HepG2 (cell line): Measurements from ENCODE around the gene VEPH1. TPM values are rescaled to one million over a fixed set of nuclear protein-coding genes. Genes with fewer than 3 reads are reported as not detected.

Experiments
- ATAC-seq: fragments of 200-7000 bp; cut with Tn5 transposase; 3 replicates; pipeline ENCODE4 v1.9.1; 2020; ENCODE audit warnings: mild to moderate bottlenecking, moderate library complexity
- BruUV-seq: library from RNA; stranded (reverse); fragments of 400-500 nt; replicated peaks from 2 replicates; lab custom pipeline; 2021; lab: Mats Ljungman, UMichigan
- CTCF ChIA-PET: fragments of 300-600 bp; formaldehyde crosslinking; extraction: SDS; loops from one replicate; lab custom pipeline; 2021; ENCODE audit warnings: low total read pairs, inconsistent platforms, low intra/inter-chr PET ratio; lab: Yijun Ruan, JAX
- POLR2A ChIA-PET: fragments of 350-600 bp; sonication (Branson Sonifier 250); formaldehyde crosslinking; loops from one replicate; lab custom pipeline; 2020; ENCODE audit warnings: antibody characterized with exemption, inconsistent platforms; lab: Yijun Ruan, JAX
- DNase-seq: peaks from one replicate; pipeline ENCODE4 v3.0.0-alpha.2; 2015; ENCODE audit warnings: low spot score
- FAIRE-seq: peaks from 3 replicates; lab custom pipeline; 2011; peaks lifted over from hg19 to GRCh38; lab: Jason Lieb, UNC
- H2AFZ ChIP-seq: one replicate; pipeline ENCODE4 v1.6.1; 2011; ENCODE audit warnings: low read length, inconsistent platforms
- H3K27ac ChIP-seq: fragments of 300-600 bp; 3 replicates; pipeline ENCODE4 v1.8.0; 2011; ENCODE audit warnings: mixed run types, mild to moderate bottlenecking, mixed read lengths, low read length, inconsistent platforms; ENCODE audit not compliant: insufficient read depth; ENCODE audit errors: extremely low read length
- H3K27me3 ChIP-seq, 2 experiments: fragments of 200-600 bp in 1 of 2; 2 replicates in 1 of 2; 3 replicates in 1 of 2; pipeline versions ENCODE4 v1.6.0 to v1.8.0; 2011; ENCODE audit warnings: low read length in 2 of 2, mild to moderate bottlenecking in 2 of 2, moderate library complexity in 2 of 2, inconsistent platforms in 1 of 2; ENCODE audit not compliant: insufficient read depth in 2 of 2, control insufficient read depth in 1 of 2
- H3K36me3 ChIP-seq, 2 experiments: fragments of 200-600 bp in 1 of 2; replicated peaks in 1 of 2; 2 replicates in 1 of 2; 3 replicates in 1 of 2; pipeline versions ENCODE4 v1.5.1 to v1.8.0; 2011; ENCODE audit warnings: low read length in 2 of 2, inconsistent platforms in 1 of 2; ENCODE audit not compliant: insufficient read depth in 2 of 2, control insufficient read depth in 1 of 2
- H3K4me1 ChIP-seq: 2 replicates; pipeline ENCODE4 v1.5.1; 2012; ENCODE audit warnings: low read length, inconsistent platforms; ENCODE audit not compliant: insufficient read depth
- H3K4me2 ChIP-seq: 2 replicates; pipeline ENCODE4 v1.6.0; 2011; ENCODE audit warnings: low read depth, low read length, inconsistent platforms
- H3K4me3 ChIP-seq, 3 experiments: fragments of 200-600 bp in 1 of 3; sonication (generic), shearing (Covaris generic) in 1 of 3; replicated peaks in 1 of 3; 2 replicates each; pipeline ENCODE4 v1.5.1; 2011 to 2016; ENCODE audit warnings: low read length in 3 of 3, inconsistent platforms in 2 of 3, low read depth in 2 of 3, mild to moderate bottlenecking in 2 of 3, control low read depth in 1 of 3, mixed read lengths in 1 of 3; ENCODE audit not compliant: insufficient read depth in 1 of 3
- H3K79me2 ChIP-seq: one replicate; pipeline ENCODE4 v1.6.1; 2011; ENCODE audit warnings: low read length, inconsistent platforms; ENCODE audit not compliant: insufficient read depth
- H3K9ac ChIP-seq: 2 replicates; pipeline ENCODE4 v1.6.0; 2011; ENCODE audit warnings: mild to moderate bottlenecking, low read depth, low read length, inconsistent platforms; ENCODE audit not compliant: insufficient read depth
- H3K9me3 ChIP-seq: 2 replicates; pipeline ENCODE4 v1.5.1; 2012; ENCODE audit warnings: mild to moderate bottlenecking, low read length
- H4K20me1 ChIP-seq: 2 replicates; pipeline ENCODE4 v1.6.0; 2011; ENCODE audit warnings: inconsistent platforms, mild to moderate bottlenecking, low read length, moderate library complexity; ENCODE audit not compliant: insufficient read depth
- EP300 ChIP-seq, 3 experiments: sonication (generic) in 1 of 3; formaldehyde crosslinking in 1 of 3; IDR thresholded peaks; 2 replicates each; pipeline versions ENCODE4 v1.5.1 to v1.6.1; 2011 to 2020; ENCODE audit warnings: low read depth in 2 of 3, low read length in 2 of 3, borderline replicate concordance in 1 of 3, improper control_type of control experiment in 1 of 3, mild to moderate bottlenecking in 1 of 3, missing genetic modification reagents in 1 of 3, moderate library complexity in 1 of 3
- HIC2 ChIP-seq: sonication (generic); formaldehyde crosslinking; IDR thresholded peaks from 2 replicates; pipeline ENCODE4 v1.9.0; 2022; ENCODE audit warnings: low read depth, missing genetic modification reagents
- KLF15 ChIP-seq: sonication (generic); formaldehyde crosslinking; IDR thresholded peaks from 2 replicates; pipeline ENCODE4 v1.8.1; 2023; ENCODE audit warnings: borderline replicate concordance, mild to moderate bottlenecking, inconsistent platforms, missing genetic modification reagents, mixed read lengths
- NFIC ChIP-seq: IDR thresholded peaks from 2 replicates; pipeline ENCODE4 v1.6.1; 2012; ENCODE audit warnings: mild to moderate bottlenecking, low read length, inconsistent platforms
- PHF21A ChIP-seq: sonication (generic); formaldehyde crosslinking; IDR thresholded peaks from 2 replicates; pipeline ENCODE4 v1.5.0; 2020; ENCODE audit warnings: mild to moderate bottlenecking, missing genetic modification reagents
- SP5 ChIP-seq: IDR thresholded peaks from 2 replicates; pipeline ENCODE4 v1.6.1; 2016; ENCODE audit warnings: low read depth, borderline replicate concordance
- THYN1 ChIP-seq: sonication (generic); formaldehyde crosslinking; IDR thresholded peaks from 2 replicates; pipeline ENCODE4 v1.8.1; 2023; ENCODE audit warnings: low read depth, mild to moderate bottlenecking, moderate library complexity, missing genetic modification reagents, borderline replicate concordance
- ZBTB33 ChIP-seq: sonication (generic); formaldehyde crosslinking; IDR thresholded peaks from 2 replicates; pipeline ENCODE4 v1.4.0; 2020; ENCODE audit warnings: missing genetic modification reagents
- ZFP91 ChIP-seq: sonication (generic); formaldehyde crosslinking; IDR thresholded peaks from 2 replicates; pipeline ENCODE4 v1.9.0; 2022; ENCODE audit warnings: missing genetic modification reagents, mild to moderate bottlenecking, borderline replicate concordance
- ZKSCAN8 ChIP-seq: IDR thresholded peaks from 2 replicates; pipeline ENCODE4 v1.6.1; 2016; ENCODE audit warnings: borderline replicate concordance, missing genetic modification reagents, missing compliant biosample characterization
- ZNF30 ChIP-seq: sonication (generic); formaldehyde crosslinking; IDR thresholded peaks from 2 replicates; pipeline ENCODE4 v1.5.0; 2020; ENCODE audit warnings: mild to moderate bottlenecking, missing genetic modification reagents
- ZNF33A ChIP-seq: sonication (generic); formaldehyde crosslinking; IDR thresholded peaks from 2 replicates; pipeline ENCODE4 v1.5.1; 2020; ENCODE audit warnings: missing genetic modification reagents, mild to moderate bottlenecking, moderate library complexity, borderline replicate concordance
- ZNF724P ChIP-seq: sonication (generic); formaldehyde crosslinking; IDR thresholded peaks from 2 replicates; pipeline ENCODE4 v1.8.0; 2022; ENCODE audit warnings: missing genetic modification reagents, borderline replicate concordance
- ZNF775 ChIP-seq: sonication (generic); formaldehyde crosslinking; IDR thresholded peaks from 2 replicates; pipeline ENCODE4 v1.4.0; 2020; ENCODE audit warnings: missing genetic modification reagents, mild to moderate bottlenecking, moderate library complexity, borderline replicate concordance
- ZNF816 ChIP-seq: sonication (generic); formaldehyde crosslinking; IDR thresholded peaks from 2 replicates; pipeline ENCODE4 v1.8.0; 2022; ENCODE audit warnings: missing genetic modification reagents, mild to moderate bottlenecking, borderline replicate concordance
- WGBS: methylation state at CpG from one replicate; pipeline ENCODE4 v1.1.6; 2017; ENCODE audit warnings: low lambda C conversion rate; 5-methylcytosine and 5-hydroxymethylcytosine counted together
- in situ Hi-C: cut with HindIII; loops from 2 replicates; pipeline ENCODE4 v1.10.0; 2017; ENCODE audit warnings: low pct_unique_long_range_greater_than_20kb; ENCODE audit not compliant: extremely low pct_ligation_motif_present
- intact Hi-C: fragments of 100-400 bp; cut with micrococcal nuclease; formaldehyde crosslinking; loops from one replicate; pipeline ENCODE4 v1.10.0; 2022; ENCODE audit not compliant: unreplicated experiment
- polyA plus RNA-seq, 8 experiments: library from polyadenylated mRNA; depleted of rRNA in 3 of 8; stranded (reverse) in 7 of 8; unstranded in 1 of 8; fragments of >200 nt; fragmentation: Illumina TruSeq in 4 of 8; extraction: Trizol in 4 of 8; gene quantifications; 2 replicates each; pipeline versions ENCODE4 v1.2.1 to v1.2.3, GENCODE V29; 2011 to 2016; ENCODE audit warnings: low read depth in 4 of 8, missing spikeins in 1 of 8, mixed read lengths in 1 of 8; ENCODE audit not compliant: insufficient read depth in 1 of 8
- total RNA-seq, 5 experiments: library from RNA; depleted of rRNA; stranded (reverse); fragments of >200 nt; fragmentation: Illumina TruSeq; extraction: Trizol; gene quantifications; 2 replicates each; pipeline ENCODE4 v1.2.3, GENCODE V29; 2016; ENCODE audit warnings: low read depth in 1 of 5

VEPH1 gene
- total and polyA plus RNA-seq, 2 of the 13 experiments (the other 11 are each of a cell fraction or from before 2014, with no cell fraction given): not detected

GRCh38 chr3:157531771-157532170, 28.6 kb upstream of the VEPH1 start (continued):
- TF ChIP-seq PHF21A (CRISPR knock-in tag) (no peak), HIC2 (CRISPR knock-in tag) (no peak), ZNF816 (no peak), KLF15 (CRISPR knock-in tag) (no peak), ZKSCAN8 (CRISPR knock-in tag) (no peak)

- FAIRE-seq: no peak
- ATAC-seq: no peak
- intact Hi-C loops: no loop called here
These were observed 28.1 kb upstream of the VEPH1 start for GRCh38 chr3:157531301-157531660.

More at GRCh38 chr3:157531301-157531660, 28.1 kb upstream of the VEPH1 start:
- no peak overlapping the region for H3K4me2 ChIP-seq
- in situ Hi-C loops: no loop called here
- TF ChIP-seq ZNF724P (CRISPR knock-in tag) (no peak), THYN1 (CRISPR knock-in tag) (no peak), NFIC (no peak), ZNF775 (CRISPR knock-in tag) (no peak), SP5 (CRISPR knock-in tag) (no peak), ZNF33A (CRISPR knock-in tag) (no peak), ZFP91 (CRISPR knock-in tag) (no peak), ZBTB33 (CRISPR knock-in tag) (no peak), ZNF30 (CRISPR knock-in tag) (no peak), EP300 (IDR thresholded peaks at IDR 0.05; ENCODE audit: low read depth in 2 of 2, low read length in 2 of 2) (no peak), EP300 (CRISPR knock-in tag; IDR thresholded peaks at IDR 0.05; ENCODE audit: borderline replicate concordance) (no peak)
- no TSS peak for BruUV-seq
- no peak overlapping the region for H3K27ac ChIP-seq
- H3K9ac ChIP-seq: no peak overlapping the region
- H3K36me3 ChIP-seq: no peaks in the 10 kb centered on the region
- H3K27me3 ChIP-seq: 0 out of 5 replicates have a peak, but pooled peaks cover 0 to 1% of the 10 kb centered on the region in 2 experiments
- no peak for DNase-seq
- POLR2A ChIA-PET: no interaction called here
- no peaks in the 10 kb centered on the region for H3K4me1 ChIP-seq
- H4K20me1 ChIP-seq: no peaks in the 10 kb centered on the region
- WGBS: 26% methylated on average over 3 of the region's 3 CpGs
- H3K79me2 ChIP-seq: no peaks in the 10 kb centered on the region
- no peak overlapping the region for H2AFZ ChIP-seq
- CTCF ChIA-PET: no interaction called here
- H3K4me3 ChIP-seq: no peak overlapping the region
- no peaks in the 10 kb centered on the region for H3K9me3 ChIP-seq
